AG04449 (cell line): ENCODE data around the gene FHIT.

Experiments
- CTCF ChIA-PET: fragments of 350-600 bp; formaldehyde crosslinking; extraction: SDS; loops from one replicate; lab custom pipeline; 2021; ENCODE audit warnings: antibody characterized with exemption; lab: Yijun Ruan, JAX
- POLR2A ChIA-PET: fragments of 400-600, 350-600 bp; formaldehyde crosslinking; extraction: SDS; loops from one replicate; lab custom pipeline; 2020; ENCODE audit warnings: antibody characterized with exemption, inconsistent platforms; lab: Yijun Ruan, JAX
- DNase-seq: peaks from one replicate; pipeline ENCODE4 v3.0.0-alpha.2; 2010; ENCODE audit warnings: low read depth, low spot score
- H3K4me3 ChIP-seq: 2 replicates; pipeline ENCODE4 v1.5.1; 2011; ENCODE audit warnings: low read depth, mild to moderate bottlenecking, control low read depth, low read length
- TF ChIP-seq, protein P1 (sequence below): IDR thresholded peaks from one replicate; pipeline ENCODE4 v1.5.1; 2011; ENCODE audit warnings: mild to moderate bottlenecking, moderate library complexity, low read length, control low read depth, inconsistent platforms; ENCODE audit not compliant: insufficient read depth; ENCODE audit errors: missing control alignments

FHIT gene

DNA sequence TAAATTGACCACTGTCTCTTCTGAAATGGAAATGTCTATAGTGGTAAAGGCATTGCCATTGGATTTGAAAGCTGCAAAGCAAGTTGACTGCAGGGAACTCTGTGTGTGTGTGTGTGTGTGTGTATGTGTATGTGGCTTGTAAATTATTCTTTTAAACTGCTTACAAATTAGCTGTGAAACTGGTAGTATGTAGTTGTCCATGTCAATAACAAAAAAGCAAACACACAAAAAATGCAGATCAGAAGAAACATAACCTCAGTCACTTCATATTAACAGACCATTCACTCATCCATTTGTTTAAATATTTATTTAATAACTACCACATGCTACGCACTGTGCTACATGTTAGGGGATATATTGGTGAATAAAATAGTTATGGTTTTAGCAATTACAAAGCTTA is 837.7 kb downstream of the FHIT start:
- ChIA-PET POLR2A (no interaction called here), CTCF (interaction anchor here (0.8 to 1.2 kb wide), 2 partner anchors 14 to 535 kb away, joined by 3 read pairs; no protein-coding TSS in a partner anchor)
- no peak for DNase-seq
- no peak overlapping the region for H3K4me3 ChIP-seq
- TF ChIP-seq, protein P1, sequence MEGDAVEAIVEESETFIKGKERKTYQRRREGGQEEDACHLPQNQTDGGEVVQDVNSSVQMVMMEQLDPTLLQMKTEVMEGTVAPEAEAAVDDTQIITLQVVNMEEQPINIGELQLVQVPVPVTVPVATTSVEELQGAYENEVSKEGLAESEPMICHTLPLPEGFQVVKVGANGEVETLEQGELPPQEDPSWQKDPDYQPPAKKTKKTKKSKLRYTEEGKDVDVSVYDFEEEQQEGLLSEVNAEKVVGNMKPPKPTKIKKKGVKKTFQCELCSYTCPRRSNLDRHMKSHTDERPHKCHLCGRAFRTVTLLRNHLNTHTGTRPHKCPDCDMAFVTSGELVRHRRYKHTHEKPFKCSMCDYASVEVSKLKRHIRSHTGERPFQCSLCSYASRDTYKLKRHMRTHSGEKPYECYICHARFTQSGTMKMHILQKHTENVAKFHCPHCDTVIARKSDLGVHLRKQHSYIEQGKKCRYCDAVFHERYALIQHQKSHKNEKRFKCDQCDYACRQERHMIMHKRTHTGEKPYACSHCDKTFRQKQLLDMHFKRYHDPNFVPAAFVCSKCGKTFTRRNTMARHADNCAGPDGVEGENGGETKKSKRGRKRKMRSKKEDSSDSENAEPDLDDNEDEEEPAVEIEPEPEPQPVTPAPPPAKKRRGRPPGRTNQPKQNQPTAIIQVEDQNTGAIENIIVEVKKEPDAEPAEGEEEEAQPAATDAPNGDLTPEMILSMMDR, result no peak

- ChIA-PET POLR2A (no interaction called here), CTCF (no interaction called here)
- H3K4me3 ChIP-seq, result no peak overlapping the region
- TF ChIP-seq, protein P1, result no peak
- DNase-seq, result no peak
Observed at GRCh38 chr3:60403866-60404265, 847.4 kb downstream of the FHIT start.

DNA sequence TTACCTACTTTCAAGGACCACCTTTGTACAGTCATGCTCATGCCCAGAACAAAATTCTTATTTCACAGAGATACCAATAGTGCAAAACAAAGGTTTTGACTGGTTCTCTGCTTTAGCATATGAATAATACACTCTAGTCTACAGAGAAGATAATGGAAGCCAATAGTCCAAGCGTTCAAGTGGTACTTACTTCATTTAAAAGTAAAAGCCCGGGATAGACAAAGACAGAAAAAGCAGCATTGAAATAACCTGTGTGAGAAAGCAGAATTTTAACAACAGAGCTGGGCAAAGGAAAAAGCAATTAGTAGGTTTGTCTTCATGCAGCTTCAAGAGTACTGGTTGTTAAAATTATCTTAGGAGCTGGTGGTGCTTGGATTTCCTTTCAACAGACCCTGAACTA is 848.3 kb downstream of the FHIT start:
- DNase-seq, result no peak
- ChIA-PET POLR2A (no interaction called here), CTCF (no interaction called here)
- TF ChIP-seq, protein P1, result no peak
- H3K4me3 ChIP-seq, result no peak overlapping the region

DNA sequence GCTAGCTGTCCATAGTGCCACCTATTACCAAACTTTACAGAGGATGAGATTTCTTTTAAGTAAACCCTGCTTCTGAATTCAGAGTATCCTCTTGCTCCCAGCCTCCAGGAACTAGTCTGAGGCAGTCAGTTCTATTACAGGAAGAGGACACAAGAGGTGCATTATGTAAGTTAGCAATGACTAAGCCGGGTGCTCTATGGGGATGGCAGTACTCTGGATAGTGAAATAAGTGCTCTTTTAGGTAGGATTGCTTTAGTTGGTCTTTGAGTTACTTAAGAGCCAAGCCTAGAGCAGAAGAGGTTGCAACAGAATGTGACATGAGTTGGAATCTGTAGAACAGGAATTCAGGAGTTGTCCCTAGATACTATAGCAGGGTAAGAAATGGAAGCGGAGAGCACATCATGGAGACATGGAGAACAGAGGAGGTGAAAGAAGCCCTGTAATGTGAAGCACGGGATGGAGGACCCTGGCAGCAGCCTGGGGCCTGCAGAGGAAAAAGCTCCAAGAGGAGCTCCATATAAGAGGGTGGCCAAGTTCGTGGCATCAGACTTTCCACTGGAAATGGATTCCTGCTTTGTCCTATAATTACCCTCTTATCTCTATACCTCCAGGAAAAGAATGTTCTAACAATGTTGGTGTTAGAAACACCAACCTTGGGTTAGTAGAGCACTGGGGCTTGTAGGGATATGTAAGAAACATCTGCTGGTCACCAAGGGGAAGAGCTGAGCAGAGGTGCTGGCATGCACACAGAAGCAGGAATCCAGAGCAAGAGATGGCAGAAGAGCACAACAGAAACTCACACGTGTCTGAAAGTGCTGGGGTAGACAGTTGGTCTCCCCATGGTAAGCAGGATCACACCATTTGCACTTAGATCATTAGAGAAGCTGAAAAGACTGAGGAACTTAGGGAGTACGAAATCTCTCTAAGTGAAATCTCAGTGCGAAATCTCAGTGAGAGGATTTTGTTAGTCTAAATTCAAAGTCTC is 851.1 kb downstream of the FHIT start:
- ChIA-PET CTCF (interaction anchor here (1.3 kb wide), 1 partner anchor 13 kb away, joined by 3 read pairs; no protein-coding TSS in a partner anchor), POLR2A (no interaction called here)
- no peak overlapping the region for H3K4me3 ChIP-seq
- DNase-seq, result no peak
- TF ChIP-seq, protein P1, result no peak

- TF ChIP-seq, protein P1, result no peak
- POLR2A ChIA-PET, result no interaction called here
- CTCF ChIA-PET, result interaction anchor here (1.3 kb wide), 1 partner anchor 14 kb away, joined by 3 read pairs; no protein-coding TSS in a partner anchor
- DNase-seq, result no peak
- no peak overlapping the region for H3K4me3 ChIP-seq
Observed at GRCh38 chr3:60399292-60399691, 852.0 kb downstream of the FHIT start.

GRCh38 chr3:60395173-60395762 is 856.0 kb downstream of the FHIT start:
- DNase-seq, result no peak
- H3K4me3 ChIP-seq, result no peak overlapping the region
- TF ChIP-seq, protein P1, result no peak
- ChIA-PET CTCF (no interaction called here), POLR2A (no interaction called here)
